Vagina (tissue), 2 donors: ENCODE measurements around the gene TNKS1BP1. TPM values are rescaled to one million over a fixed set of nuclear protein-coding genes. Genes with fewer than 3 reads are reported as not detected.

Experiments used
- DNase-seq, 2 donors: peaks; one replicate each; pipeline ENCODE4 v3.0.0-alpha.2; 2017; ENCODE audit errors: extremely low spot score in 2 of 2
- H3K27ac ChIP-seq: fragments of 200-600 bp; sonication (generic); one replicate; pipeline ENCODE4 v1.5.1; 2019
- H3K27me3 ChIP-seq: fragments of 200-600 bp; sonication (generic); one replicate; pipeline ENCODE4 v1.5.1; 2019
- H3K36me3 ChIP-seq, 2 donors: fragments of 200-600 bp; sonication (generic); one replicate each; pipeline ENCODE4 v1.5.1; 2017 to 2019
- H3K4me1 ChIP-seq: fragments of 200-600 bp; sonication (generic); one replicate; pipeline ENCODE4 v1.5.1; 2019
- H3K4me3 ChIP-seq, 2 donors: fragments of 200-600 bp; sonication (generic); 1 replicate in 1 of 2; 2 replicates in 1 of 2; pipeline ENCODE4 v1.5.1; 2016 to 2019
- H3K9me3 ChIP-seq: fragments of 200-600 bp; sonication (generic); one replicate; pipeline ENCODE4 v1.5.1; 2019
- CTCF ChIP-seq, 3 experiments: fragments of 450-650 bp in 2 of 3; fragments of 200-600 bp in 1 of 3; sonication (generic) in 1 of 3; IDR thresholded peaks; one replicate each; pipeline ENCODE4 v1.5.1; 2017 to 2019; ENCODE audit warnings: antibody characterized with exemption in 3 of 3, mild to moderate bottlenecking in 2 of 3, moderate library complexity in 2 of 3
- POLR2A ChIP-seq, 2 donors: fragments of 450-650 bp; IDR thresholded peaks; one replicate each; pipeline ENCODE4 v1.6.1; 2017; ENCODE audit warnings: antibody characterized with exemption in 2 of 2, mild to moderate bottlenecking in 2 of 2, moderate library complexity in 2 of 2
- POLR2AphosphoS5 ChIP-seq, 2 donors: sonication (generic); formaldehyde crosslinking; IDR thresholded peaks; one replicate each; pipeline ENCODE4 v1.9.0; 2017; ENCODE audit warnings: antibody characterized with exemption in 2 of 2, mild to moderate bottlenecking in 2 of 2, low read depth in 1 of 2; ENCODE audit not compliant: insufficient read depth in 1 of 2
- intact Hi-C: fragments of 100-400 bp; cut with DNase I; formaldehyde crosslinking; loops from one replicate; pipeline ENCODE4 v1.15.1; 2023
- total RNA-seq: library from RNA; depleted of rRNA; stranded (reverse); fragments of >200 nt; gene quantifications from one replicate; pipeline ENCODE4 v1.2.3, GENCODE V29; 2016

The TNKS1BP1 gene, protein sequence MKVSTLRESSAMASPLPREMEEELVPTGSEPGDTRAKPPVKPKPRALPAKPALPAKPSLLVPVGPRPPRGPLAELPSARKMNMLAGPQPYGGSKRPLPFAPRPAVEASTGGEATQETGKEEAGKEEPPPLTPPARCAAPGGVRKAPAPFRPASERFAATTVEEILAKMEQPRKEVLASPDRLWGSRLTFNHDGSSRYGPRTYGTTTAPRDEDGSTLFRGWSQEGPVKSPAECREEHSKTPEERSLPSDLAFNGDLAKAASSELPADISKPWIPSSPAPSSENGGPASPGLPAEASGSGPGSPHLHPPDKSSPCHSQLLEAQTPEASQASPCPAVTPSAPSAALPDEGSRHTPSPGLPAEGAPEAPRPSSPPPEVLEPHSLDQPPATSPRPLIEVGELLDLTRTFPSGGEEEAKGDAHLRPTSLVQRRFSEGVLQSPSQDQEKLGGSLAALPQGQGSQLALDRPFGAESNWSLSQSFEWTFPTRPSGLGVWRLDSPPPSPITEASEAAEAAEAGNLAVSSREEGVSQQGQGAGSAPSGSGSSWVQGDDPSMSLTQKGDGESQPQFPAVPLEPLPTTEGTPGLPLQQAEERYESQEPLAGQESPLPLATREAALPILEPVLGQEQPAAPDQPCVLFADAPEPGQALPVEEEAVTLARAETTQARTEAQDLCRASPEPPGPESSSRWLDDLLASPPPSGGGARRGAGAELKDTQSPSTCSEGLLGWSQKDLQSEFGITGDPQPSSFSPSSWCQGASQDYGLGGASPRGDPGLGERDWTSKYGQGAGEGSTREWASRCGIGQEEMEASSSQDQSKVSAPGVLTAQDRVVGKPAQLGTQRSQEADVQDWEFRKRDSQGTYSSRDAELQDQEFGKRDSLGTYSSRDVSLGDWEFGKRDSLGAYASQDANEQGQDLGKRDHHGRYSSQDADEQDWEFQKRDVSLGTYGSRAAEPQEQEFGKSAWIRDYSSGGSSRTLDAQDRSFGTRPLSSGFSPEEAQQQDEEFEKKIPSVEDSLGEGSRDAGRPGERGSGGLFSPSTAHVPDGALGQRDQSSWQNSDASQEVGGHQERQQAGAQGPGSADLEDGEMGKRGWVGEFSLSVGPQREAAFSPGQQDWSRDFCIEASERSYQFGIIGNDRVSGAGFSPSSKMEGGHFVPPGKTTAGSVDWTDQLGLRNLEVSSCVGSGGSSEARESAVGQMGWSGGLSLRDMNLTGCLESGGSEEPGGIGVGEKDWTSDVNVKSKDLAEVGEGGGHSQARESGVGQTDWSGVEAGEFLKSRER (N-terminal part only)
- 159 TPM for total RNA-seq

GRCh38 chr11:57324886-57325734 is at the start of gene TNKS1BP1:
TNKS1BP1 (minus strand) TSS chr11:57324952; CDS start chr11:57321885, 3,067 bp downstream.
- peak in 1 of 2 donors; percentile 99 for DNase-seq
- Histone ChIP-seq H3K4me3 (peak within 1 kb of the TSS; percentile 89 to 96), H3K36me3 (peaks cover 0 to 40% of the 10 kb centered on the region in 2 donors), H3K27ac (peak within 1 kb of the TSS; percentile 98), H3K27me3 (no peaks in the 10 kb centered on the region), H3K9me3 (no peaks in the 10 kb centered on the region), H3K4me1 (peaks cover 53% of the 10 kb centered on the region)
- peak; percentile 6 to 86 for TF ChIP-seq POLR2A (IDR thresholded peaks at IDR 0.05)
- TF ChIP-seq POLR2AphosphoS5 (IDR thresholded peaks at IDR 0.05; ENCODE audit: insufficient read depth in 1 of 2, low read depth in 1 of 2), result peak; percentile 91 to 92
- TF ChIP-seq CTCF (IDR thresholded peaks at IDR 0.05), result no peak
- intact Hi-C loops, result loop anchor here (10.0 kb wide), 1 partner anchor 320 kb away; the partner anchor contains the start of gene YPEL4

GRCh38 chr11:57373146-57373545 is 48.4 kb upstream of the TNKS1BP1 start:
- no peaks in the 10 kb centered on the region for H3K27me3 ChIP-seq
- H3K27ac ChIP-seq, result no peak overlapping the region
- no peak overlapping the region for H3K4me3 ChIP-seq
- no peaks in the 10 kb centered on the region for H3K4me1 ChIP-seq
- TF ChIP-seq POLR2AphosphoS5 (IDR thresholded peaks at IDR 0.05; ENCODE audit: insufficient read depth in 1 of 2, low read depth in 1 of 2) (no peak), CTCF (IDR thresholded peaks at IDR 0.05) (no peak), POLR2A (IDR thresholded peaks at IDR 0.05) (no peak)
- intact Hi-C loops, result no loop called here
- DNase-seq, result no peak
- no peaks in the 10 kb centered on the region for H3K36me3 ChIP-seq
- no peaks in the 10 kb centered on the region for H3K9me3 ChIP-seq

GRCh38 chr11:57370941-57371340 is 46.2 kb upstream of the TNKS1BP1 start:
- Histone ChIP-seq H3K36me3 (no peaks in the 10 kb centered on the region), H3K4me1 (no peaks in the 10 kb centered on the region), H3K4me3 (no peak overlapping the region), H3K27ac (no peak overlapping the region), H3K9me3 (no peaks in the 10 kb centered on the region), H3K27me3 (no peaks in the 10 kb centered on the region)
- intact Hi-C loops, result no loop called here
- TF ChIP-seq POLR2AphosphoS5 (IDR thresholded peaks at IDR 0.05; ENCODE audit: insufficient read depth in 1 of 2, low read depth in 1 of 2) (no peak), POLR2A (IDR thresholded peaks at IDR 0.05) (no peak), CTCF (IDR thresholded peaks at IDR 0.05) (no peak)
- no peak for DNase-seq

GRCh38 chr11:57370251-57370650 is 45.5 kb upstream of the TNKS1BP1 start:
- intact Hi-C loops, result no loop called here
- no peak overlapping the region for H3K27ac ChIP-seq
- H3K27me3 ChIP-seq, result no peaks in the 10 kb centered on the region
- no peak for TF ChIP-seq POLR2A (IDR thresholded peaks at IDR 0.05)
- no peak for TF ChIP-seq CTCF (IDR thresholded peaks at IDR 0.05)
- TF ChIP-seq POLR2AphosphoS5 (IDR thresholded peaks at IDR 0.05; ENCODE audit: insufficient read depth in 1 of 2, low read depth in 1 of 2), result no peak
- no peak overlapping the region for H3K4me3 ChIP-seq
- no peaks in the 10 kb centered on the region for H3K9me3 ChIP-seq
- no peaks in the 10 kb centered on the region for H3K36me3 ChIP-seq
- no peak for DNase-seq
- no peaks in the 10 kb centered on the region for H3K4me1 ChIP-seq
